Prostate gland (tissue), 2 donors: Measurements from ENCODE around the gene CCDC13.

Source experiments
- CTCF ChIP-seq, 4 experiments: fragments of 200-600 bp in 2 of 4; fragments of 450-650 bp in 2 of 4; sonication (generic) in 2 of 4; IDR thresholded peaks; 1 replicate in 3 of 4; 2 replicates in 1 of 4; pipeline ENCODE4 v1.5.1; 2016 to 2019; ENCODE audit warnings: antibody characterized with exemption in 4 of 4, mild to moderate bottlenecking in 2 of 4, moderate library complexity in 2 of 4
- POLR2A ChIP-seq: fragments of 450-650 bp; IDR thresholded peaks from one replicate; pipeline ENCODE4 v1.6.1; 2016; ENCODE audit warnings: antibody characterized with exemption, mild to moderate bottlenecking
- POLR2AphosphoS5 ChIP-seq: sonication (generic); formaldehyde crosslinking; IDR thresholded peaks from one replicate; pipeline ENCODE4 v1.6.1; 2017; ENCODE audit warnings: antibody characterized with exemption

GRCh38 chr3:42790714-42791229 is 17.7 kb upstream of the CCDC13 start:
- TF ChIP-seq POLR2AphosphoS5, result no peak
- no peak for TF ChIP-seq CTCF (IDR thresholded peaks at IDR 0.05)
- no peak for TF ChIP-seq POLR2A
